GM12874 (cell line): ENCODE measurements around the gene GUCY1A2.

ENCODE experiments used
- CTCF ChIP-seq: IDR thresholded peaks from 2 replicates; pipeline ENCODE4 v1.5.1; 2011; ENCODE audit warnings: low read depth, mild to moderate bottlenecking, control low read depth, low read length, moderate library complexity; ENCODE audit not compliant: insufficient read depth

The GUCY1A2 gene

GRCh38 chr11:106996691-106997090 lies 21.6 kb downstream of the GUCY1A2 start:
- TF ChIP-seq CTCF, result no peak

GRCh38 chr11:106990331-106990730 lies 27.9 kb downstream of the GUCY1A2 start:
- no peak for TF ChIP-seq CTCF

- no peak for TF ChIP-seq CTCF
Observed at GRCh38 chr11:106989078-106989455, 29.2 kb downstream of the GUCY1A2 start.

- no peak for TF ChIP-seq CTCF
Observed at GRCh38 chr11:106988151-106989077, 29.9 kb downstream of the GUCY1A2 start.

- TF ChIP-seq CTCF, result no peak
Observed at GRCh38 chr11:106986673-106987072, 31.6 kb downstream of the GUCY1A2 start.

- TF ChIP-seq CTCF, result no peak
Observed at GRCh38 chr11:106986261-106986660, 32.0 kb downstream of the GUCY1A2 start.

GRCh38 chr11:106983991-106984390 lies 34.3 kb downstream of the GUCY1A2 start:
- no peak for TF ChIP-seq CTCF
